Activated CD8-positive, alpha-beta memory T cell treated with anti-CD3 and anti-CD28 coated beads for 48 hours (primary cell): Measurements from ENCODE around the gene HDAC1.
A peak's percentile ranks its signal among the peaks of the same experiment; 100 is the strongest.

Source experiments
- DNase-seq, 3 experiments: peaks; one replicate each; pipeline ENCODE4 v3.0.0-alpha.2; 2020; ENCODE audit warnings: low read depth in 2 of 3, low spot score in 2 of 3

Gene HDAC1

GRCh38 chr1:32327204-32327603 is 35.3 kb downstream of the HDAC1 start:
- DNase-seq: no peak

GRCh38 chr1:32329931-32330466 is 38.1 kb downstream of the HDAC1 start:
- DNase-seq: no peak

GRCh38 chr1:32330558-32331151 is 38.8 kb downstream of the HDAC1 start:
- no peak for DNase-seq

- no peak for DNase-seq
These were observed 39.7 kb downstream of the HDAC1 start for GRCh38 chr1:32331549-32331948.

- no peak for DNase-seq
These were observed 40.6 kb downstream of the HDAC1 start for GRCh38 chr1:32332290-32333079.

- DNase-seq: no peak
These were observed 41.5 kb downstream of the HDAC1 start for GRCh38 chr1:32333251-32333963.

- no peak for DNase-seq
These were observed 42.5 kb downstream of the HDAC1 start for GRCh38 chr1:32334274-32334861.

- peak in 1 of 3 experiments; percentile 34 for DNase-seq
These were observed 43.1 kb downstream of the HDAC1 start for GRCh38 chr1:32334864-32335534.

- DNase-seq: no peak
These were observed 43.6 kb downstream of the HDAC1 start for GRCh38 chr1:32335535-32335789.

GRCh38 chr1:32335790-32336590 is 44.1 kb downstream of the HDAC1 start, which contains the start of gene MARCKSL1:
TSS of gene MARCKSL1 (minus strand) at chr1:32336233. CDS start at chr1:32336033, 200 bp downstream.
- DNase-seq: peak; percentile 70 to 83 (median 81)

GRCh38 chr1:32336591-32336932 is 44.7 kb downstream of the HDAC1 start:
- no peak for DNase-seq

GRCh38 chr1:32336963-32337675 is 45.2 kb downstream of the HDAC1 start:
- peak in 1 of 3 experiments; percentile 49 for DNase-seq

- DNase-seq: no peak
These were observed 46.2 kb downstream of the HDAC1 start for GRCh38 chr1:32337855-32338636.

- DNase-seq: no peak
These were observed 46.8 kb downstream of the HDAC1 start for GRCh38 chr1:32338637-32339145.

GRCh38 chr1:32339363-32339978 is 47.6 kb downstream of the HDAC1 start:
- no peak for DNase-seq

- no peak for DNase-seq
These were observed 49.4 kb downstream of the HDAC1 start for GRCh38 chr1:32341186-32341757.

- no peak for DNase-seq
These were observed 50.1 kb downstream of the HDAC1 start for GRCh38 chr1:32341971-32342370.

GRCh38 chr1:32342704-32343103 is 50.8 kb downstream of the HDAC1 start:
- DNase-seq: no peak
